ENCODE data around the gene ALG8. TPM values are rescaled to one million over a fixed set of nuclear protein-coding genes. Genes with fewer than 3 reads are reported as not detected.
"Not testable (repeated sequence)": the region's sequence is repeated elsewhere in the genome, so short reads cannot be mapped to it uniquely, and the experiment has no call there.

ALG8 gene
- total RNA-seq, 4 donors from 2014 or later = 13.8 to 18.3 (median 17.0) TPM

DNA sequence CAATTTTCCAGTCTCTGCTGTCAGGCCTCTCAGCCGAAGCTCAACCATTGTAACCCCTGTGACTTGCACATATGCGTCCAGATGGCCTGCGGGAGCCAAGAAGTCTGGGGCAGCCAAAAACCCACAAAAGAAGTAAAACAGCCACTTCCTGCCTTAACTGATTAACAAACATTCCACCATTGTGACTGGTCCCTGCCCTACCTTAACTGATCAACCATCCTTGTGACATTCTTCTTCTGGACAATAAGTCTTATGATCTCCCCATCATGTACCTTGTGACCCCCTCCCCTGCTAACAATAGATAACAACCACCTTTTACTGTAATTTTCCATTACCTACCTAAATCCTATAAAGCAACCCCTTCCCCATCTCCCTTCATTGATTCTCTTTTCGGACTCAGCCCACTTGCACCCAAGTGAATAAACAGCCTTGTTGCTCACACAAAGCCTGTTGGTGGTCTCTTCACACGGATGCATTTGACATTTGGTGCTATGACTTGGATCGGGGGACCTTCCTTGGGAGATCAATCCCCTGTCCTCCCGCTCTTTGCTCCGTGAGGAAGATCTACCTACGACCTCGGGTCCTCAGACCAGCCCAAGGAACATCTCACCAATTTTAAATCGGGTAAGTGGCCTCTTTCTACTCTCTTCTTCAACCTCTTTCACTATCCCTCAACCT lies 58.5 kb downstream of the ALG8 start:
- WGBS, 2 donors = 91 to 92% methylated on average over 11 of the region's 11 CpGs
- no peak for TF ChIP-seq POLR2A (IDR thresholded peaks at IDR 0.05)
- TF ChIP-seq, protein P1, sequence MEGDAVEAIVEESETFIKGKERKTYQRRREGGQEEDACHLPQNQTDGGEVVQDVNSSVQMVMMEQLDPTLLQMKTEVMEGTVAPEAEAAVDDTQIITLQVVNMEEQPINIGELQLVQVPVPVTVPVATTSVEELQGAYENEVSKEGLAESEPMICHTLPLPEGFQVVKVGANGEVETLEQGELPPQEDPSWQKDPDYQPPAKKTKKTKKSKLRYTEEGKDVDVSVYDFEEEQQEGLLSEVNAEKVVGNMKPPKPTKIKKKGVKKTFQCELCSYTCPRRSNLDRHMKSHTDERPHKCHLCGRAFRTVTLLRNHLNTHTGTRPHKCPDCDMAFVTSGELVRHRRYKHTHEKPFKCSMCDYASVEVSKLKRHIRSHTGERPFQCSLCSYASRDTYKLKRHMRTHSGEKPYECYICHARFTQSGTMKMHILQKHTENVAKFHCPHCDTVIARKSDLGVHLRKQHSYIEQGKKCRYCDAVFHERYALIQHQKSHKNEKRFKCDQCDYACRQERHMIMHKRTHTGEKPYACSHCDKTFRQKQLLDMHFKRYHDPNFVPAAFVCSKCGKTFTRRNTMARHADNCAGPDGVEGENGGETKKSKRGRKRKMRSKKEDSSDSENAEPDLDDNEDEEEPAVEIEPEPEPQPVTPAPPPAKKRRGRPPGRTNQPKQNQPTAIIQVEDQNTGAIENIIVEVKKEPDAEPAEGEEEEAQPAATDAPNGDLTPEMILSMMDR (IDR thresholded peaks at IDR 0.05) = no peak
- intact Hi-C loops (cut with DNase I; ENCODE audit: low total_unique reads) = no loop called here
- DNase-seq (ENCODE audit: low spot score in 2 of 2) = no peak
- H3K4me3 ChIP-seq (ENCODE audit: low read depth, poor library complexity, severe bottlenecking) = no peak overlapping the region

DNA sequence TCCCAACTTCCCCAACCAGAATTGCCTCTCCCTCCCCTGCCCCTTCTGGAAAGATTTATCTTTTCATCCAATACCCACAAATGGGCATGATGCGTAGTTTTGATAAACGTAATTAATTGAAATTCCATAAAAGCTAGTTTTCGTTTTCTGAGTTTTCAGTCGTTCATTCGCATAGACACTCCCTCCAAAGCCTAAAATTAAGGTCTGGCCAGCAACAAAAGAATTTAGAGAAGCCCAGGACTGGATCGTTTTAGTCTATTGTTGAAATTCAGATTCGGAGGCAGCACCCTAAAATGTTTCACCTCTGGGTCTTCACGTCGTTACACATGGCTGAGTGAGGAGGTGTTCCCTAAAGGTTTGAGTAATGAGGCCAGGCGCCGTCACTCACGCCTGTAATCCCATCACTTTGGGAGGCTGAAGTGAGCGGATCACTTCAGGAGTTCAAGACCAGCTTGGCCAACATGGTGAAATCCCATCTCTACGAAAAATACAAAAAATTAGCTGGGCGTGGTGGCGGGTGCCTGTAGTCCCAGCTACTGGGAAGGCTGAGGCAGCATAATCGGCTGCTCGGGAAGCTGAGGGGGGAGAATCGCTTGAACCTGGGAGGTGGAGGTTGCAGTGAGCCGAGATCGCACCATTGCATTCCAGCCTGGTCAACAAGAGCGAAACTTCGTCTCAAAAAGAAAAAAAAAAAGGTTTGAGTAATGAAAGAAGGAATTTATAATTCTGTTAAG lies 59.2 kb downstream of the ALG8 start:
- DNase-seq (ENCODE audit: low spot score in 2 of 2) = no peak
- peak overlapping the region; percentile 98 for H3K4me3 ChIP-seq (ENCODE audit: low read depth, poor library complexity, severe bottlenecking)
- TF ChIP-seq, protein P1 (IDR thresholded peaks at IDR 0.05) = no peak
- no peak for TF ChIP-seq POLR2A (IDR thresholded peaks at IDR 0.05)
- WGBS, 2 donors = 57 to 58% methylated on average over 23 of the region's 23 CpGs
- intact Hi-C loops (cut with DNase I; ENCODE audit: low total_unique reads) = no loop called here

DNA sequence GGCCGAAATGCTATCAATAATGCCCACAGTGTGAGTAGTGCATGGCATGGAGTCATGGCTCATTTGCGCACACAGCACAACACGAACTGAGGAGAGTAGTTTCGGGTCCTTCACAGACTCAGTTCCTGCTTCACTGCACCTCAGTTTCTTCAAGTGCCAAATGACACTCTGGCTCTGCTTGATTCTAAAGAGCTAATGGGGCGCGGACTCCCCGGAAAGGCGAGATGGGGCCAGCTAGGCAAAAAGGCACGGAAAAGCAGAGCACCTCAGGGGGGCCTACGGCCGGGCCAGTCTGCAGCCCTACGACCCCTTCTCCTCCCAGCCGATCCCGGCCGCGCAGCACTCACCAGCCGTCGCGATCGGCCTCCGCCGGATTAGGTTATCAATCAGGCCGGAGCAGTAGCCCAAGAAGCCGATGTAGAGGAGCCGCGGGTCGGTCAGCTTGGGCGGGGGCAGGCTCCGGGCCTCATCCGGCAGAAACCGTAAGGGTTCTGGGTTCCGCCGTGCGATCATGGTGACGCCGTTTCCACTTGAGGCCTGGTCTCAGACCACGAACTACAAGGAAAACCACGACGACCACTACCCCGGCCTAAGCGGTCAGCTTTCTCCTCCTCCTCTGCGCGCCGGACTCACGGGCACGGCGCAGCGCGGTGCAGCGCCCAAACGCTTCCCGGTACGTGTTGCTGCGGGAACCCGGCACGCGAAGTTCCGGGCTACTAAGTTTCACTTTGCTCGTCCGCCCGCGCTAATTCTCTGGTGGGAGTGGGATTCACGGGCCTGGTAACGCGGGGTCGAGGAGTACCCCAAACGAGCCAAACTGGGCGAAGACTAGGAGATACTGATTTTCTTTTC lies 60.0 kb downstream of the ALG8 start, which contains the start of gene NDUFC2:
TSS of gene NDUFC2 (minus strand) at position 631 of the 852 bp plus-strand sequence. CDS start at position 513, 118 bp downstream.
- H3K4me3 ChIP-seq (ENCODE audit: low read depth, poor library complexity, severe bottlenecking) = peak within 1 kb of the TSS; percentile 98
- intact Hi-C loops (cut with DNase I; ENCODE audit: low total_unique reads) = no loop called here
- no peak for TF ChIP-seq POLR2A (IDR thresholded peaks at IDR 0.05)
- TF ChIP-seq, protein P1 (IDR thresholded peaks at IDR 0.05) = no peak
- peak; percentile 63 to 95 for DNase-seq (ENCODE audit: low spot score in 2 of 2)
- 0% methylated on average over 66 to 67 of the region's 68 CpGs for WGBS, 2 donors

DNA sequence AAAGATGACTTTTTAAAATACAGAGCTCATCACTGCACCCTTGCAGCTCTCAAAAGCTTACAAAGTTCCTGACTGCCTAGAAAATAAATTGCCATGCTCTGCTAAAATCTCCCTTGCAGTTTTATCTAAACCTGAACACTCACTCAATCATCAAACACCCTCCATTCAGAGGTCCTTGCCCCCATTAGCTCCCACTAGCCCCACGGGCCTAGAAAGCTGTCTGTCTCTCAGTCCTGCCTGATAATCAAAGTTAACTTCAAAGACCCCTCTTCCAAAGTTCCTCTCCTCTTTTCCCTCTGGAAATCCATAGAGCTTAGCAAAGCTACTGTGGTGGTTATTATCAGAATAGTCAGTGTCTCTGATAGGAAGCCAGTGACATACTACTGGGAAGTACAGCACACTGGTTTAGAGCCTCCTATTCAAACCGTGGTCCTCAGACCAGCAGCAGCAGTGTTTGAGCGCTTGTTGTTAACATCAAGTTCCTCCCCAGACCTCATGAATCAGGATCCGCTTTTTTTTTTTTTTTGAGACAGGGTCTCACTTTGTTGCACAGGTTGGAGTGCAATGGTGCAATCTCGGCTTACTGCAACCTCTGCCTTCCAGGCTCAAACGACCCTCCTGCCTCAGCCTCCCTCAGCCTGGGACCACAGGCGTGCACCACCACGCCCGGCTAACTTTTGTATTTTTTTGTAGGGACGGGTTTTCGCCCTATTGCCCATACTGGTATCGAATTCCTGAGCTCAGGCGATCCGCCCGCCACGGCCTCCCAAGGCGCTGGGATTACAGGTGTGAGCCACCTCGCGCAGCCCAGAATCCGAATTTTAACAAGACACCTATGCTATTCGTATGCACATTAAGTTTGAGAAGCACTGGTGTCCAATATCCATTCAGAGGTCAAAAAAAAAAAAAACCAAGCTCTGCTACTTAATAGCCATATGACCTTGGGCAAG lies 60.9 kb downstream of the ALG8 start:
- WGBS, 2 donors = 32 to 41% methylated on average over 21 of the region's 21 CpGs
- intact Hi-C loops (cut with DNase I; ENCODE audit: low total_unique reads) = no loop called here
- TF ChIP-seq, protein P1 (IDR thresholded peaks at IDR 0.05) = no peak
- TF ChIP-seq POLR2A (IDR thresholded peaks at IDR 0.05) = no peak
- no peak for DNase-seq (ENCODE audit: low spot score in 2 of 2)
- peak overlapping the region; percentile 98 for H3K4me3 ChIP-seq (ENCODE audit: low read depth, poor library complexity, severe bottlenecking)

DNA sequence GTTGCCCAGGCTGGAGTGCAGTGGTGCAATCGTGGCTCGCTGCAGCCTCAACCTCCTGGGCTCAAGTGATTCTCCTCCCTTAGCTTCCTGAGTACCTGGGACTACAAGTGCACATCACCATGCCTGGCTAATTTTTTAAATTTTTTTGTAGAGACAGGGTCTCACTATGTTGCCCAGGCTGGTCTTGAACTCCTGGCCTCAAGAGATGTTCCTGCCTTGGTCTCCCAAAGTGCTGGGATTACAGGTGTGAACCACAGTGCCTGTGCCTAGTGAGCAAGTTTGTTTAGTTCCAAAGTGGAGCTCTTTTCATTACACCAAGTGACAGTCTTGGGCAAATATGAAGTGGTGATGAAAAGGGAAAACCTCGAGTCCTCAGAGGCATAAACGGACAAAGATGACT lies 61.8 kb downstream of the ALG8 start:
- H3K4me3 ChIP-seq (ENCODE audit: low read depth, poor library complexity, severe bottlenecking); DNase-seq (ENCODE audit: low spot score in 2 of 2); intact Hi-C loops (cut with DNase I; ENCODE audit: low total_unique reads): not testable (repeated sequence)
- WGBS, 2 donors = 83 to 90% methylated on average over 4 of the region's 4 CpGs
